OCI-LY7 (cell line): ENCODE measurements around the gene RASAL1.

Experiments
- CTCF ChIP-seq: fragments of 200-600 bp; sonication (generic); conservative IDR thresholded peaks from 2 replicates; pipeline ENCODE4 v1.5.1; 2014; ENCODE audit warnings: mild to moderate bottlenecking, antibody characterized with exemption, low read length, moderate library complexity, mixed read lengths
- EZH2phosphoT487 ChIP-seq: fragments of 200-600 bp; sonication (generic); IDR thresholded peaks from 2 replicates; pipeline ENCODE4 v1.6.1; 2018; ENCODE audit warnings: low read depth, borderline replicate concordance, mild to moderate bottlenecking, mixed run types, antibody characterized with exemption, low read length, moderate library complexity, mixed read lengths

GRCh38 chr12:113106361-113106760, 29.2 kb downstream of the RASAL1 start:
- TF ChIP-seq CTCF = no peak
- no peak for TF ChIP-seq EZH2phosphoT487
